Measurements from ENCODE around the gene SERPINA12. TPM values are rescaled to one million over a fixed set of nuclear protein-coding genes. Genes with fewer than 3 reads are reported as not detected.

SERPINA12 gene
- total RNA-seq, 1 experiment from 2014 or later = not detected

- in situ Hi-C loops (cut with HindIII; ENCODE audit: low sequenced_read_pairs) = no loop called here
- DNase-seq (ENCODE audit: low spot score) = no peak
Observed at GRCh38 chr14:94472842-94473241, 36.4 kb downstream of the SERPINA12 start.

GRCh38 chr14:94471045-94471444 is 38.2 kb downstream of the SERPINA12 start:
- in situ Hi-C loops (cut with HindIII; ENCODE audit: low sequenced_read_pairs) = no loop called here
- no peak for DNase-seq (ENCODE audit: low spot score)

- in situ Hi-C loops (cut with HindIII; ENCODE audit: low sequenced_read_pairs) = no loop called here
- no peak for DNase-seq (ENCODE audit: low spot score)
Observed at GRCh38 chr14:94470311-94470710, 39.0 kb downstream of the SERPINA12 start.

GRCh38 chr14:94469261-94469660 is 40.0 kb downstream of the SERPINA12 start:
- DNase-seq (ENCODE audit: low spot score) = no peak
- in situ Hi-C loops (cut with HindIII; ENCODE audit: low sequenced_read_pairs) = no loop called here

GRCh38 chr14:94467728-94468520 is 41.3 kb downstream of the SERPINA12 start:
- no peak for DNase-seq (ENCODE audit: low spot score)
- in situ Hi-C loops (cut with HindIII; ENCODE audit: low sequenced_read_pairs) = no loop called here

- no peak for DNase-seq (ENCODE audit: low spot score)
- in situ Hi-C loops (cut with HindIII; ENCODE audit: low sequenced_read_pairs) = no loop called here
Observed at GRCh38 chr14:94466706-94467370, 42.4 kb downstream of the SERPINA12 start.

- in situ Hi-C loops (cut with HindIII; ENCODE audit: low sequenced_read_pairs) = no loop called here
- no peak for DNase-seq (ENCODE audit: low spot score)
Observed at GRCh38 chr14:94465042-94465441, 44.2 kb downstream of the SERPINA12 start.

- in situ Hi-C loops (cut with HindIII; ENCODE audit: low sequenced_read_pairs) = no loop called here
- DNase-seq (ENCODE audit: low spot score) = no peak
Observed at GRCh38 chr14:94464290-94464689, 45.0 kb downstream of the SERPINA12 start.

GRCh38 chr14:94462763-94463572 is 46.3 kb downstream of the SERPINA12 start:
- DNase-seq (ENCODE audit: low spot score) = no peak
- in situ Hi-C loops (cut with HindIII; ENCODE audit: low sequenced_read_pairs) = no loop called here

- DNase-seq (ENCODE audit: low spot score) = no peak
- in situ Hi-C loops (cut with HindIII; ENCODE audit: low sequenced_read_pairs) = no loop called here
Observed at GRCh38 chr14:94462219-94462551, 47.1 kb downstream of the SERPINA12 start.

- in situ Hi-C loops (cut with HindIII; ENCODE audit: low sequenced_read_pairs) = no loop called here
- no peak for DNase-seq (ENCODE audit: low spot score)
Observed at GRCh38 chr14:94461526-94462218, 47.6 kb downstream of the SERPINA12 start.

- DNase-seq (ENCODE audit: low spot score) = no peak
- in situ Hi-C loops (cut with HindIII; ENCODE audit: low sequenced_read_pairs) = no loop called here
Observed at GRCh38 chr14:94460631-94461416, 48.4 kb downstream of the SERPINA12 start.

GRCh38 chr14:94458558-94459205 is 50.6 kb downstream of the SERPINA12 start:
- no peak for DNase-seq (ENCODE audit: low spot score)
- in situ Hi-C loops (cut with HindIII; ENCODE audit: low sequenced_read_pairs) = no loop called here

GRCh38 chr14:94458096-94458495 is 51.2 kb downstream of the SERPINA12 start:
- DNase-seq (ENCODE audit: low spot score) = no peak

GRCh38 chr14:94455928-94456327 is 53.3 kb downstream of the SERPINA12 start:
- no peak for DNase-seq (ENCODE audit: low spot score)
- in situ Hi-C loops (cut with HindIII; ENCODE audit: low sequenced_read_pairs) = no loop called here

More at GRCh38 chr14:94458096-94458495, 51.2 kb downstream of the SERPINA12 start:
- in situ Hi-C loops (cut with HindIII; ENCODE audit: low sequenced_read_pairs) = no loop called here

- in situ Hi-C loops (cut with HindIII; ENCODE audit: low sequenced_read_pairs) = no loop called here
- DNase-seq (ENCODE audit: low spot score) = no peak
Observed at GRCh38 chr14:94451826-94452225, 57.4 kb downstream of the SERPINA12 start.

GRCh38 chr14:94451091-94451771 is 58.0 kb downstream of the SERPINA12 start:
- DNase-seq (ENCODE audit: low spot score) = no peak
- in situ Hi-C loops (cut with HindIII; ENCODE audit: low sequenced_read_pairs) = no loop called here

- DNase-seq (ENCODE audit: low spot score) = no peak
- in situ Hi-C loops (cut with HindIII; ENCODE audit: low sequenced_read_pairs) = no loop called here
Observed at GRCh38 chr14:94450722-94451090, 58.6 kb downstream of the SERPINA12 start.
